Subcutaneous abdominal adipose tissue (tissue), 5 donors: ENCODE measurements around the gene FARS2.

Experiments used
- H3K27ac ChIP-seq: one replicate; pipeline ENCODE4 v1.7.0; 2013; ENCODE audit warnings: low read depth, mild to moderate bottlenecking, inconsistent platforms, low read length, moderate library complexity
- H3K27me3 ChIP-seq, 5 donors: one replicate each; pipeline ENCODE4 v1.7.0; 2013; ENCODE audit warnings: low read length in 5 of 5, inconsistent platforms in 1 of 5; ENCODE audit not compliant: control insufficient read depth in 5 of 5, insufficient read depth in 4 of 5
- H3K36me3 ChIP-seq, 5 donors: one replicate each; pipeline ENCODE4 v1.7.0; 2013; ENCODE audit warnings: low read length in 5 of 5; ENCODE audit not compliant: control insufficient read depth in 5 of 5, insufficient read depth in 5 of 5
- H3K4me1 ChIP-seq, 5 donors: one replicate each; pipeline ENCODE4 v1.7.0; 2013; ENCODE audit warnings: low read length in 5 of 5, mild to moderate bottlenecking in 3 of 5, moderate library complexity in 1 of 5; ENCODE audit not compliant: control insufficient read depth in 5 of 5, insufficient read depth in 5 of 5
- H3K4me3 ChIP-seq, 5 donors: one replicate each; pipeline ENCODE4 v1.7.0; 2013; ENCODE audit warnings: low read length in 5 of 5, low read depth in 1 of 5
- H3K9ac ChIP-seq, 5 donors: one replicate each; pipeline ENCODE4 v1.7.0; 2013; ENCODE audit warnings: low read length in 5 of 5, mild to moderate bottlenecking in 4 of 5, moderate library complexity in 3 of 5
- H3K9me3 ChIP-seq, 5 donors: one replicate each; pipeline ENCODE4 v1.7.0; 2013; ENCODE audit warnings: low read length in 5 of 5; ENCODE audit not compliant: control insufficient read depth in 5 of 5
- donor health status: healthy.
- donor health status: healthy.
- donor health status: healthy.
- donor health status: healthy.
- donor health status: healthy.

The FARS2 gene

DNA sequence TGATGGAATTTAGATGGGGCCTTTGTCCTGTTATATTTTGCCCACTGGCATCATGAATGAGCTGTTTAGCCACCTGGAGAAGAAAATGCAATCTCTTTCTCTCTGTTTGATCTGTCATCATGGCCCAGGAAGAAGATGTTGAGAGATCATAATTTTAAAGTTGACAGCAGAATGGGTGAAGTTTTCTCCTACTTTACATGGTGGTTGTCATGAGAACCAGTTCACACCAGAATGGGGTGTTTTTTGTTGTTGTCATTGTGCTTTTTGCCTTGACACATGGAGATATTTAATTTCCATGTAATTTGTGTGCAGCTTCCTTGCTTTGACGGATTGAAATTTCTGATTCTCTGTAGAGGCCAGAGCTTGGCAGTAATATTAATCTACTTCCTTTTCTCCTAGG, 122.5 kb downstream of the FARS2 start:
- H3K4me1 ChIP-seq = no peaks in the 10 kb centered on the region
- no peak overlapping the region for H3K9ac ChIP-seq
- no peaks in the 10 kb centered on the region for H3K36me3 ChIP-seq
- no peak overlapping the region for H3K27ac ChIP-seq
- H3K27me3 ChIP-seq = no peaks in the 10 kb centered on the region
- H3K4me3 ChIP-seq = no peak overlapping the region
- H3K9me3 ChIP-seq = peaks cover 0 to 3% (median 0%) of the 10 kb centered on the region in 5 donors

DNA sequence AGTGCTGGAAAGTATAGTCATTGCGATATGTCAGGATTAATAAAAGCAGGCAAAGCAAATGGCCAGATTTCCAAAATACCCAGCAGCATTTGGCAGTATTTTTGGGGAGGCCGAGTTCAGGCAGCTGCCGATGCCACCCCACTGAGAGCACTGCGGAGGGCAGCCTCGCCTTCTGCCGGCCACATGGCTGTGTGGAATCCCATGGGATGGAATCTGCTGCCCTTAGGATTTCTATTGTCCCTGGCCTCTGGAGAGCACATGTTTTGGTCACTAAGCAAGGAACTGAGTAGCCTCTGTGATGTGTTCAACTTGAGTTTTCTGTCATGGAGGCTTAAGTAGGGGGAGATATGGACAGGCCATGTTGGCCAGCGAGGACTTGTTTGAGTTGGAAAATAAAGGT, 123.0 kb downstream of the FARS2 start:
- no peak overlapping the region for H3K4me3 ChIP-seq
- peaks cover 0 to 3% (median 0%) of the 10 kb centered on the region in 5 donors for H3K9me3 ChIP-seq
- no peaks in the 10 kb centered on the region for H3K4me1 ChIP-seq
- H3K9ac ChIP-seq = no peak overlapping the region
- H3K27ac ChIP-seq = no peak overlapping the region
- H3K36me3 ChIP-seq = no peaks in the 10 kb centered on the region
- H3K27me3 ChIP-seq = no peaks in the 10 kb centered on the region

DNA sequence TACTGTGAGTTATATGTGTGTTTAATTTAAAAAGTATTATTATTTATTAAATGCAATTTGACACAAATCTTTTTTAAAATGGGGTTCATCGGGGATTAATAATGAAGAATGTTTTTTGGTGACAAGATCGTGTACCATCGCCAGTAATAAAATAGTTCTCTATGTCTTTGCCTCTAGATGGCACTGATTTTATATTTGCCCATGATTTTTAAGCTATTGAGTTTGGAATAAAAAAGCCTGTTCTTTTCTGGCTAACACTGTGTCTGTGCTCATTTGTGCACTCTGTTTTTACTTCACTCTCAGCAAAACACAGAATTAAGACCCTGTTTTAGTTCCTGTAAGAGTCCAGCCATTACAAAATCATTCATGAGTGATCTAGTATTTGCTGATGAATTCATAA, 127.0 kb downstream of the FARS2 start:
- Histone ChIP-seq H3K36me3 (no peaks in the 10 kb centered on the region), H3K9me3 (no peaks in the 10 kb centered on the region), H3K9ac (no peak overlapping the region), H3K27me3 (no peaks in the 10 kb centered on the region), H3K27ac (no peak overlapping the region), H3K4me3 (no peak overlapping the region), H3K4me1 (no peaks in the 10 kb centered on the region)

DNA sequence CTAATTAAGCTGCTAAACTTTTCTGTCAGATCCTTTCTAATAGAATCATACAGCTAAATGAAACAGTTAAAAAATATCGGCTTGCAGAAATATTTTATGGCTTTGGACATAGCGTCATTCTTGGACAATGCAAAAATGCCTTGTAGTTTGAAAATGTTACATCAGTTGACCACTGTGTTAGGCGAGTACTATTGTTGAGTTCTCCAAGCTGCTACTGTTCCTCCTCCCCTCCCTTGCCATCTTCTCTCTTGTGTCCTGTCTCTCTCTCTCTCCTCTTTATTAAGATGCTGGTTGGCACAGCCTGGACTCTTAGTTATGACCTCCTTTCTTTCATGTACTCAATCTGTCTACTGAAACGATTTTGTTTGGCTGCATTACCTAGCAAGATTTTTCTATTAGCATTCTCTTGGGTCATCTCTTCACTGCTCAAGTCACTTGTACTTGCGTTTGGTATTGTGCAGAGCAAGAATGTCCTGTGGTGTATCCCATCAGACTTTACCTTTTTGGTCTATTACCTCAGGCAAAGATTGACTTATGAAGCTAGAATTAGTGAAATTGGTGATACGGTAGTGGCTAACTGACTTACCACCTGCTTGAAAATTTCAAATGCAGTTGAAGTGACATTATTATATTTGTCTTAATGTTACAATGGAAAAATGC, 127.9 kb downstream of the FARS2 start:
- no peak overlapping the region for H3K27ac ChIP-seq
- no peaks in the 10 kb centered on the region for H3K4me1 ChIP-seq

DNA sequence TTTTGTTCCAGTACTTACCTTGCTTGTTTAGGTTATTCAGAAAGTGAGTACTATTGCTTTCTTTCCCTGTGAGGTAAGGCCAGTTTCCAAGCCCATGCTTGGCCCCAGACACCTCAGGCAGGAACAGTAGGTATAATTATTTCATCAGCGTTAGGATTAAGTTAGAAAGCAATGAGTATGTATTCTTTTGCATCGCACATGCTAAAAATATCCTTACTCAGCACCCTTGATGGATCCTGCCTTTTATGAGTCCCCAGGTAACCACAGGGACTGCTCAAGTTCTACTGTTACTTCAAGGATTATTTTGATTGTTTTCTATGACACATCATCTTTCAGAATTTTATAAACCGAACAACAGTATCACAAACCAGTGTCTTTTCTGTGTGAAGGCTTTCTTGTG, 128.9 kb downstream of the FARS2 start:
- H3K27me3 ChIP-seq = no peaks in the 10 kb centered on the region
- no peak overlapping the region for H3K9ac ChIP-seq
- no peak overlapping the region for H3K27ac ChIP-seq

More for the DNA sequence above, 127.9 kb downstream of the FARS2 start:
- H3K4me3 ChIP-seq = no peak overlapping the region
- H3K9ac ChIP-seq = no peak overlapping the region
- no peaks in the 10 kb centered on the region for H3K36me3 ChIP-seq
- H3K27me3 ChIP-seq = no peaks in the 10 kb centered on the region
- H3K9me3 ChIP-seq = no peaks in the 10 kb centered on the region

DNA sequence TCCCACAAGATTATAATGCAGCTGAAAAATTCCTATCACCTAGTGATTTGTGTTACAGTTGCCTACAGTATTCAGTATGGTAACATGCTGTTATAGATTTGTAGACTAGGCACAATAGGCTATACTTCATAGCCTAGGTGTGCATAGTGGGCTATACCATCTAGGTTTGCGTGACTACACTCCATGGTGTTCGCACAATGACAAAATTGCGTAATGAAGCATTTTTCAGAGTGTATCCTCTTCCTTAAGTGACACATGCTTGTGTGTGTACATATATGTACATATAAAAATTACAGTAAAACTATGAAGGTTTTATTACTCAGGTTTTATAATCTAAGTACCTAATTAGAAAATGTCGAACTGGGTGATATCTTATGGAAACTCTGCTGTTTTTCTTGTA, 133.0 kb downstream of the FARS2 start:
- H3K4me3 ChIP-seq = no peak overlapping the region
- H3K27me3 ChIP-seq = no peaks in the 10 kb centered on the region
- H3K9me3 ChIP-seq = no peaks in the 10 kb centered on the region
- no peaks in the 10 kb centered on the region for H3K4me1 ChIP-seq
- no peak overlapping the region for H3K27ac ChIP-seq
- no peak overlapping the region for H3K9ac ChIP-seq
- H3K36me3 ChIP-seq = no peaks in the 10 kb centered on the region

More for the DNA sequence above, 128.9 kb downstream of the FARS2 start:
- no peaks in the 10 kb centered on the region for H3K4me1 ChIP-seq
- no peak overlapping the region for H3K4me3 ChIP-seq
- H3K9me3 ChIP-seq = no peaks in the 10 kb centered on the region
- no peaks in the 10 kb centered on the region for H3K36me3 ChIP-seq

DNA sequence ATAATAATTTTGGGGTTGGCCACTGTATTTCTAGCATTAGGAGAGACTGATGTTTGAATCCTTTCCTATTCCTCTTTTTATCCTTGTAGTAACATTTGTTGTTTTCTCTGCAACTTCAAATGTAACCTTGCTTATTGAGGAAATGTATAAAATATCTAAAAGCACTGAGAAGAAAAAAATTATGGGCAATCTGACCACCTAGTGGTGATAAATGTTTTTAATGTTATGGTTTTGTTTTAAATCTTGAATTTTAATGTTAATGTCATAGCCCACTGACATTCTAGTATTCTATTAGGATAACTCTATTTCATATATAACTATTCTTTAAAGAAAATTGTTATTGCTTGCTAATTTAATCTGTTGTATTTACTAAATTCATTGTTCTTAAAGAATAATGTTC, 134.4 kb downstream of the FARS2 start:
- Histone ChIP-seq H3K36me3 (no peaks in the 10 kb centered on the region), H3K9me3 (no peaks in the 10 kb centered on the region), H3K4me1 (no peaks in the 10 kb centered on the region), H3K4me3 (no peak overlapping the region), H3K27ac (no peak overlapping the region), H3K9ac (no peak overlapping the region), H3K27me3 (no peaks in the 10 kb centered on the region)

DNA sequence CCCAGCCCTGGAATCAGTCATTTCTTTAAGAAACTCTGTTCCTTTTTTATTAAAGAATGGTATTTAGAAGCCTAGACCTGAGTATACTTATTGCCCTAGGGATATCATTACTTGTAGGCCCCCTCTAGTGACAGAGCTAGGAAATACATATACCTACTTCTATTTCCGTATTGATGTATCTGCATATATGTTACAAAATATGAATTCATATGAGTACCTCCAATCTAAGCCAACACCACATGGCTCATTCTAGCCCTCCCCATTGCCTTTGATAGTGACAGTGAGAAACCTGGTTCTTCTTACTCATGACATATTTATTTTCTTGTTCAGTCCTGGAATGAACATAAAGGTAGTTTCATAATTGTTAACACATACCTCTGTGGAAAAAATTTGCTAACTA, 137.2 kb downstream of the FARS2 start:
- H3K27ac ChIP-seq = no peak overlapping the region
- no peaks in the 10 kb centered on the region for H3K4me1 ChIP-seq
- peaks cover 0 to 7% (median 0%) of the 10 kb centered on the region in 5 donors for H3K9me3 ChIP-seq
- H3K4me3 ChIP-seq = no peak overlapping the region
- no peaks in the 10 kb centered on the region for H3K36me3 ChIP-seq
- H3K9ac ChIP-seq = no peak overlapping the region
- no peaks in the 10 kb centered on the region for H3K27me3 ChIP-seq

DNA sequence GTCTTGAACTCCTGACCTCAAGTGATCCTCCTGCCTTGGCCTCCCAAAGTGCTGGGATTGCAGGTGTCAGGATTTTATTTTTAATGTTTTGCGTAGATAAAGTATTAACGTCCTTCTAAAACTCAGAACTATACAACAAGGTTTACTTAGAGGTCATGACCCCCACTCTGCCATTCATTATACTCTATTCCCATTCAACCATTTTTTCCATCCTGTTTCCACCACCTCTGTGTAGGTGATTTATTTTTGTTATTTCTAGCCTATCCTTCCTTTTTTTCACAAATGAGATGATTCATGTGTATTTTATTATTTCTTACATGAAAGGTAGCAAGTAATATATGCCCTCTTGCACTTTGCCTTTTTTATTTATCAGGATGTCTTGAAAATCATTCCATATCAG, 138.1 kb downstream of the FARS2 start:
- Histone ChIP-seq H3K27me3 (no peaks in the 10 kb centered on the region), H3K4me3 (no peak overlapping the region), H3K27ac (no peak overlapping the region), H3K9me3 (peaks cover 0 to 7% (median 0%) of the 10 kb centered on the region in 5 donors), H3K9ac (no peak overlapping the region), H3K36me3 (no peaks in the 10 kb centered on the region), H3K4me1 (no peaks in the 10 kb centered on the region)

DNA sequence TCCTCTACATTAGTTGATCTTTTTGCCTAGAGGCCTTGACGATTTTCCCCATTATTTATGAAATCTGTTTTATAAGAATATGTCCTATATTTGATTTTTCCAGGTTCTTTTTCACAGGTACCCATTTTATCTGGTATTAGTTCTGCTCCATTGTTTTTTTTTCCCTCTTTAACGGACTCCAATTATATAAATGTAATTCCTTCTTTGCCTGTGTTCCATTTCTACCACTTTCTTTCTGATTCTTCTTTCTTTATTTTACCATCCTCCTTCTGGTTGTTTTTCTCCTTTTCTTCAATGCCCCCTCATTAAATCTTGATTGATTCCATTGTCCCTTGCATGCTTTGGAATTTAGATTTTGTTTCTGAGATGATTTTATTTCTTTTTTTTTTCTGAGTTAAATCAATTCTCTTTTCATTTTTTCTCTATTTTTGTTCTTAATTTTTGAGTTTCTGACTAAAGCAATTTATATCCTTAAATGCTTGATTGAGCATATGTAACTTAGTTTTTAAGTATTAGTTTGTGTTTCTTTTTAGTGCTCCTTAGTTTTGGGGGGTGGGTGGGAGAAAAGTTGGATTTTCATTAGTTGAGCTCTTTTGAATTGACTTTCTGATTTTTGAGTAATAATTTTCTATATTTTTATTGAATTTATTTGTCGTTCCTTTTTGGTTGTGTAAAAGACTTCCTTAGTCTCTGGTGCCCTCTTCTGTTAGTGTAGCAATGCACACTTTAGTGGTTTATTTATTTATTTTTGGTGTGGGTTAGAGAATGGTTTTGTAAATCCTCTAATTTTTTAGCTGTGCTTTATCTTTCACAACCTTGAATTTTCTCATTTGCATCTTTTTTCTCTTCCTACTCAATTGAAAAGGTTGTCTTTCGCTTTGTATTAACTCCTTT, 140.8 kb downstream of the FARS2 start:
- Histone ChIP-seq H3K9me3 (peaks cover 0 to 7% (median 0%) of the 10 kb centered on the region in 5 donors), H3K27ac (no peak overlapping the region), H3K4me3 (no peak overlapping the region), H3K36me3 (peaks cover 0 to 2% (median 0%) of the 10 kb centered on the region in 5 donors), H3K27me3 (no peaks in the 10 kb centered on the region), H3K9ac (no peak overlapping the region), H3K4me1 (no peaks in the 10 kb centered on the region)
